ENCODE data around the gene PSMA1. TPM values are rescaled to one million over a fixed set of nuclear protein-coding genes. Genes with fewer than 3 reads are reported as not detected.

Gene PSMA1
- total RNA-seq, 1 experiment from 2014 or later: 275 TPM

DNA sequence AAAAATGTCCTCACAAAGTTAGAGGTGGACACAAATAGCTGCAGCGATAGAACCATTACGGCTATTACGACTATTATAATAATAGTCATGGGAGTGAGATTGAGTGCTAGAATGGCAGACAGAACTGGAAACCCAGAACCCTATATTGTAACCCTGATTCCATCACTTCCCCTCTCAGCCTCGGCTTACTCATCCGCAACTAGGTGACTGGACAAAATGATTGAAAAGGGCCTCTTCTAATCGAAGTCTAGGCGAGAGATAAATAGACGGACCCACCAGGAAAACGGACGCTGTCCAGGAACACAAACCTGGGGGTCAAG is 629 bp downstream of the PSMA1 start:
- POLR2A ChIA-PET (ENCODE audit: unreplicated experiment): interaction anchor here (0.7 kb wide), 1 partner anchor 1070 kb away, joined by 3 read pairs; no protein-coding TSS in a partner anchor
- ATAC-seq (peak; percentile 12), DNase-seq (peak; percentile 26)
- no peaks in the 10 kb centered on the region for H3K9me3 ChIP-seq (ENCODE audit: low read length)
- no peaks in the 10 kb centered on the region for H3F3A ChIP-seq (ENCODE audit: low read length, unreplicated experiment)
- BruUV-seq (replicated peaks): no TSS peak
- no peaks in the 10 kb centered on the region for H3K27me3 ChIP-seq (ENCODE audit: low read length)
- H3K4me1 ChIP-seq (ENCODE audit: insufficient read depth, low read length): peaks cover 10% of the 10 kb centered on the region; the same call in 1 of the 2 replicates
- H3K4me2 ChIP-seq (ENCODE audit: low read length): peak overlapping the region; percentile 79
- peak overlapping the region; percentile 80 for H3K4me3 ChIP-seq (ENCODE audit: low read length)
- no peaks in the 10 kb centered on the region for H4K20me1 ChIP-seq (ENCODE audit: low read length)
- H3K9me2 ChIP-seq (replicated peaks; ENCODE audit: low read length): no peaks in the 10 kb centered on the region
- peak overlapping the region; percentile 85 for H2AFZ ChIP-seq (ENCODE audit: low read length)
- TF ChIP-seq EZH2 (IDR thresholded peaks at IDR 0.05; ENCODE audit: low read length, unreplicated experiment) (no peak), CTCF (conservative IDR thresholded peaks at IDR 0.05; ENCODE audit: low read depth, low read length) (no peak), EZH2phosphoT487 (IDR thresholded peaks at IDR 0.05; ENCODE audit: borderline replicate concordance, low read length) (no peak)
- peak overlapping the region; percentile 88 for H3K27ac ChIP-seq (ENCODE audit: low read length)
- intact Hi-C loops (cut with micrococcal nuclease): no loop called here
- CTCF ChIA-PET: no interaction called here
- peaks cover 26% of the 10 kb centered on the region for H3K36me3 ChIP-seq (ENCODE audit: low read depth, low read length)
- peaks cover 42% of the 10 kb centered on the region for H3K79me2 ChIP-seq (ENCODE audit: low read length)
- H3K9ac ChIP-seq (ENCODE audit: low read length): peak overlapping the region; percentile 99

DNA sequence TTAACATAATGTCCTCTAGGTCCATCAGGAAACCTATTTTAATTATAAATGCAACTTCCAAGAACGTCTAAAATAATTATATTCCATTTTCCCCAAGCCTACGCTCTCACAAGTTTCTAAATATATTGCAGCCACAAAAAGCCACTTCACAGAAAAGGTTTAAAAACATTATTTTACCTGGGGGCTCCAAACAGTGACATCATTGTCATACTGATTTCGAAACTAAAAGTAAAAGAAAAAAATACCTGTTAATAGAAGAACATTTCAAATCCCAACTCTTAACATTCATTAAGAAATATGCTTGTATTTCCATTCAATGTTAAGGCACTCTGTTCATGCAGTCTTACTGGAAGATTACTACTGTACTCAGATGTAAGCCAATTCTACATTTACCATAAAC is 1.4 kb downstream of the PSMA1 start:
- H3K9me2 ChIP-seq (replicated peaks; ENCODE audit: low read length): no peaks in the 10 kb centered on the region
- H3K27ac ChIP-seq (ENCODE audit: low read length): no peak overlapping the region
- BruUV-seq (replicated peaks): no TSS peak
- ChIA-PET CTCF (no interaction called here), POLR2A (ENCODE audit: unreplicated experiment) (no interaction called here)
- H2AFZ ChIP-seq (ENCODE audit: low read length): no peak overlapping the region
- H3K27me3 ChIP-seq (ENCODE audit: low read length): no peaks in the 10 kb centered on the region
- peaks cover 48% of the 10 kb centered on the region for H3K79me2 ChIP-seq (ENCODE audit: low read length)
- no peaks in the 10 kb centered on the region for H3F3A ChIP-seq (ENCODE audit: low read length, unreplicated experiment)
- ATAC-seq (no peak), DNase-seq (no peak)
- no peaks in the 10 kb centered on the region for H3K9me3 ChIP-seq (ENCODE audit: low read length)
- H3K4me2 ChIP-seq (ENCODE audit: low read length): peak overlapping the region; percentile 79
- peaks cover 33% of the 10 kb centered on the region for H3K36me3 ChIP-seq (ENCODE audit: low read depth, low read length)
- intact Hi-C loops (cut with micrococcal nuclease): no loop called here
- peaks cover 10% of the 10 kb centered on the region; the same call in 1 of the 2 replicates for H3K4me1 ChIP-seq (ENCODE audit: insufficient read depth, low read length)
- TF ChIP-seq CTCF (conservative IDR thresholded peaks at IDR 0.05; ENCODE audit: low read depth, low read length): no peak
- no peak for TF ChIP-seq EZH2phosphoT487 (IDR thresholded peaks at IDR 0.05; ENCODE audit: borderline replicate concordance, low read length)
- TF ChIP-seq EZH2 (IDR thresholded peaks at IDR 0.05; ENCODE audit: low read length, unreplicated experiment): no peak
- H3K4me3 ChIP-seq (ENCODE audit: low read length): peak overlapping the region; percentile 80
- H3K9ac ChIP-seq (ENCODE audit: low read length): peak overlapping the region; percentile 99
- H4K20me1 ChIP-seq (ENCODE audit: low read length): no peaks in the 10 kb centered on the region

DNA sequence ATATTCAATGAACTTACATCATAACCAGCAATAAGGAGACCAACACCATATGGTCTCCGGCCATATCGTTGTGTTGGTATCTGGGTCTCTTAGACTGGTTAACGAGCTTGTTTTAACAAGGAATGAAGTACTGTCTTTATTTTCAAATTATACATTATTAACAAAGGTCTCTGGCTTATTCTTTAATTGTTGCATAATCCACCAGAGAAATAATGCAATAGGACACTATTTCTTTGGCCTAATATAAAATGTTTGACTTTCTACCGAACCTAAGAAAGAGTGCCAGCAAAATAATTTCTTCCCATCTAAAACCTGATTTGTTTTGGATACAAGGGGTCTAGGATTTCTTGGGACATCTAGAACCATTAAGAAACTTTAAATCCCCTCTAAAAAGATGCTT is 6.4 kb downstream of the PSMA1 start:
- Histone ChIP-seq H4K20me1 (ENCODE audit: low read length) (peaks cover 5% of the 10 kb centered on the region; the same call in 1 of the 2 replicates), H3K36me3 (ENCODE audit: low read depth, low read length) (peaks cover 75% of the 10 kb centered on the region), H3K9me3 (ENCODE audit: low read length) (no peaks in the 10 kb centered on the region), H3K4me3 (ENCODE audit: low read length) (no peak overlapping the region), H3K4me2 (ENCODE audit: low read length) (no peak overlapping the region), H3K27me3 (ENCODE audit: low read length) (no peaks in the 10 kb centered on the region), H3K27ac (ENCODE audit: low read length) (no peak overlapping the region), H3K9me2 (replicated peaks; ENCODE audit: low read length) (no peaks in the 10 kb centered on the region), H3K79me2 (ENCODE audit: low read length) (peaks cover 47% of the 10 kb centered on the region), H3K9ac (ENCODE audit: low read length) (no peak overlapping the region), H3K4me1 (ENCODE audit: insufficient read depth, low read length) (peaks cover 9% of the 10 kb centered on the region; the same call in 1 of the 2 replicates), H2AFZ (ENCODE audit: low read length) (no peak overlapping the region), H3F3A (ENCODE audit: low read length, unreplicated experiment) (no peaks in the 10 kb centered on the region)
- ATAC-seq: no peak
- ChIA-PET POLR2A (ENCODE audit: unreplicated experiment) (no interaction called here), CTCF (no interaction called here)
- no TSS peak for BruUV-seq (replicated peaks)
- DNase-seq: no peak
- intact Hi-C loops (cut with micrococcal nuclease): no loop called here
- TF ChIP-seq EZH2phosphoT487 (IDR thresholded peaks at IDR 0.05; ENCODE audit: borderline replicate concordance, low read length): no peak
- TF ChIP-seq CTCF (conservative IDR thresholded peaks at IDR 0.05; ENCODE audit: low read depth, low read length): no peak
- TF ChIP-seq EZH2 (IDR thresholded peaks at IDR 0.05; ENCODE audit: low read length, unreplicated experiment): no peak

All from PC-3 (cell line).